Measurements from ENCODE around the gene MEG3.

MEG3 gene

DNA sequence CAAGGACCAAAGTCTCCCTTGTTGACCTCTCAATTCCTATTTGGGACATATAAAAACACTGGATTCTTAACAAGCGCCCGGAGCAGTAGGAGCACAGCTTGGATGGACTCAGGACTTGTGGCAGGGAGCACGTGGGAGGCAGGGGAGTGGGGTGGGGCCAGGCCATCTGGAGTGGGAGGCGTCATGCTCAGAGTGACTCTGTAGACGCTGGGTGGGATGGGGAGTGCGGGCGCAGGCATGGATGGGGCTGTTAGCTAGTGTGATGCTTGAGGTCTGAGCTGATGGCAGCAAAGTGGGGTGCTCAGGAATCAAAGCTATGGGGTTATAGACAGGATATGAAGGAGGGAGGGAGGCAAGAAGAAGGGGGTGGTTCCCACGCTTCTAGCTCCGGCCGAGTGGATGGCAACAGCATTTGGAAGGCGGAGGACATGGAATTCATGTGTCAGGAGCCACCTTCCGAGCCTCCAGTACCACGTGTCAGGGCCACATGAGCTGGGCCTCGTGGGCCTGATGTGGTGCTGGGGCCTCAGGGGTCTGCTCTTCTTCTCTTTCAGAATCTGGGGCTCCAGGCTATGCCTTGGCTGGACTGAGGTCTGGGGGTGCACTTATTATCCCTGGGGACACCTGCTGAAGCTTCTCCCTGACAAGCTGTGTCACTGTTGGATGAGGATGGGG, 26.2 kb downstream of the MEG3 start:
- H3K4me1 ChIP-seq (ENCODE audit: control insufficient read depth, insufficient read depth, low read length) = no peaks in the 10 kb centered on the region
- no peaks in the 10 kb centered on the region for H3K36me3 ChIP-seq (ENCODE audit: control insufficient read depth in 2 of 2, insufficient read depth in 2 of 2, low read length in 2 of 2)
- no peak overlapping the region for H3K9ac ChIP-seq (ENCODE audit: low read length in 2 of 2)
- H3K27me3 ChIP-seq (ENCODE audit: control insufficient read depth in 1 of 2, insufficient read depth in 2 of 2, low read length in 2 of 2) = no peaks in the 10 kb centered on the region
- H3K27ac ChIP-seq (ENCODE audit: low read length) = no peak overlapping the region
- no peaks in the 10 kb centered on the region for H3K9me3 ChIP-seq (ENCODE audit: control insufficient read depth in 2 of 2, low read length in 2 of 2)
- no peak overlapping the region for H3K4me3 ChIP-seq (ENCODE audit: low read length in 2 of 2)

DNA sequence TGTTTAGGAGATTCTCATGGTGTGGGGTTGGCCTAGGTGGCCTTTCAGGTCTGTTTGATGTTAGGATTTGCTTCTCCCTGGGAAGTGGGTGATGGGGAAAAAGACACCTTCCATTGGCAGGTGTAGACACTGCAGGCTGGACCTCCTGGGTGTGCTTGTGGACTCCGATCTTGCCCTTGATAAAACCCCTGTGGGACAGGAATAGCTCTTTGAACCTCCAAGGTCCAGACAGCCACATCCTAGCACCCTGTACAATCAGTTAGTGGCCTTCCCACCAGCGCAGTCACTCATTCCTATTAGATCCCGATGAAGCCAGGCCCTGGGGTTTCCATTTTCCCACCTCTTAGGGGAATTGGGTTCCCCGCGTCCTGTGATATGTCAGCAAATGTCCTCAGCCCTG, 28.5 kb downstream of the MEG3 start:
- Histone ChIP-seq H3K36me3 (ENCODE audit: control insufficient read depth in 2 of 2, insufficient read depth in 2 of 2, low read length in 2 of 2) (no peaks in the 10 kb centered on the region), H3K9ac (ENCODE audit: low read length in 2 of 2) (no peak overlapping the region), H3K27me3 (ENCODE audit: control insufficient read depth in 1 of 2, insufficient read depth in 2 of 2, low read length in 2 of 2) (no peaks in the 10 kb centered on the region), H3K27ac (ENCODE audit: low read length) (no peak overlapping the region), H3K4me3 (ENCODE audit: low read length in 2 of 2) (no peak overlapping the region), H3K4me1 (ENCODE audit: control insufficient read depth, insufficient read depth, low read length) (no peaks in the 10 kb centered on the region), H3K9me3 (ENCODE audit: control insufficient read depth in 2 of 2, low read length in 2 of 2) (no peaks in the 10 kb centered on the region)

DNA sequence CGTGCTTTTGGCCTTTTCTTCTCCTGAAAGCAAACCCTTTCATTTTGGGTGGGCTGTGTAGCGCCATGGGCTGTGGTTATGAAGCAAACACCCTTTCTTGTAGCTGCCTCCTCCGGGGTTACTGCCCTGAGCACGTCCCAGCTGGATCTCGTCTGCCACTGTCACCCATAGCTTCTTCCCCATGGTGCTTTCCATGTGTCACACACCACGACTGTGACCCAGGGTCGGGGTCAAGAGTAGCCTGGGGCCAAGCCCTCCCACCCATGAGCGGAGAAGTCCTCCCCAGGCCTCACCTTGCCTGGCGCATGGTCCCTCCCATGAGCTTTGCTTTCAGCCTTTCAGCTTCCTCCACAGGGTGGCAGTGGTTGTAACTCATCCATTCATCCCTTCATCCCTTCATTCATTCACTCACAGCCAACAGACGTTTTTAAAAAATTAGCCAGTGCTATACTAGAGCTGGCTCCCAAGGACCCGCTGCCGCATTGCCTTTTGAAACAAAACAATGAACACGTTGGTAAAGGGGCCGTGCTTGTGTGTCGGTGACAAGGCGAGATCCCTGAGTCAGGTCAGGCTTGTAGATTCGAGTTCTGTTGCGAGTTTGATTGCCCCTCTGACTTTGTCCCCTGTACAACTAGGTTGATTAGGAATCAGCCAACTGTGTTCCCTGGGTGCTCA, 29.5 kb downstream of the MEG3 start:
- no peak overlapping the region for H3K9ac ChIP-seq (ENCODE audit: low read length in 2 of 2)
- peaks cover 0 to 2% of the 10 kb centered on the region in 2 donors for H3K27me3 ChIP-seq (ENCODE audit: control insufficient read depth in 1 of 2, insufficient read depth in 2 of 2, low read length in 2 of 2)
- no peaks in the 10 kb centered on the region for H3K9me3 ChIP-seq (ENCODE audit: control insufficient read depth in 2 of 2, low read length in 2 of 2)
- no peaks in the 10 kb centered on the region for H3K4me1 ChIP-seq (ENCODE audit: control insufficient read depth, insufficient read depth, low read length)
- no peak overlapping the region for H3K4me3 ChIP-seq (ENCODE audit: low read length in 2 of 2)
- no peak overlapping the region for H3K27ac ChIP-seq (ENCODE audit: low read length)
- H3K36me3 ChIP-seq (ENCODE audit: control insufficient read depth in 2 of 2, insufficient read depth in 2 of 2, low read length in 2 of 2) = no peaks in the 10 kb centered on the region

DNA sequence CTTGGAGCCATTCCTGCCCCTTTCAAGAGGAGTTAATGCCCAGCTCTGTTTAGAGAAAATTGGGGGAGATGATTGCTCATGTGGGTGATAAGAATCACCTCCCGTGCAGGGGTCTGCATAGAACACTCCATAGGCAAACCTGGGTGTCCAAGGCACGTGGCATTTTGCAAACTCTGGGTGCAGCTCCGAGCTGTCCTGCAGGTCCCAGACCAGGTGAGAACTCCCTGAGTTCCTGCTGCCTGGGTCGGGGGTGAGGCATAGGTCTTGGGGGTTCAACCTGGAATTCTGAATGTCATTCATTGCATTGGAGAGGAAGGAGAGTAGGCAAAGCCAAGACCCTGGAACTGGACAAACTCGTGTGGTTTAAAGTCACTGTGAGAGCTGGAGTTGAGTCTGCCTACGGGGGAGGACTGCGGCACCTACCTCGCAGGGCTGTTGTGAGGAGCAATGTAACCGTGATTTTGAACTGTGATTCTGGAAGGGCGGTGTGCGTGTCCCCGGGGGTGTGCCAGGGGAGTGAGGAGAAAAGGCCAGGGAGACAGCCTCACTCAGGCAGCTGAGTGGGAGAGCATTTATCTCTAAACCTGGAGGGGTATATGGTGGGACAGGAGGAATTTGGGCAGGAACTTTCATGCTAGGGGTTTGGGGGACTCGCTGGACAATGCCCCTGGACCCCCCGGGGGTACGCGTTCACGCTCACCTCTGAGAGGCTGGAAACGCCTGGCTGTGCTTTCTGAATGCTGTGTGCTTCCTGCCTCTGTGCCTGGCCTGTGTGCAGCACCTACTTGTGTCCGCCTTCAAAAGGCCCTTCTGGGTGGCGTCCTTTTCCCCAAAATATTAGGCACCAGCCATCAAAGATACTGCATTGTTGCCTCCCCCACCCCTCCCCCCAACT, 30.4 kb downstream of the MEG3 start:
- no peaks in the 10 kb centered on the region for H3K9me3 ChIP-seq (ENCODE audit: control insufficient read depth in 2 of 2, low read length in 2 of 2)
- H3K36me3 ChIP-seq (ENCODE audit: control insufficient read depth in 2 of 2, insufficient read depth in 2 of 2, low read length in 2 of 2) = no peaks in the 10 kb centered on the region
- H3K27me3 ChIP-seq (ENCODE audit: control insufficient read depth in 1 of 2, insufficient read depth in 2 of 2, low read length in 2 of 2) = peaks cover 0 to 2% of the 10 kb centered on the region in 2 donors

DNA sequence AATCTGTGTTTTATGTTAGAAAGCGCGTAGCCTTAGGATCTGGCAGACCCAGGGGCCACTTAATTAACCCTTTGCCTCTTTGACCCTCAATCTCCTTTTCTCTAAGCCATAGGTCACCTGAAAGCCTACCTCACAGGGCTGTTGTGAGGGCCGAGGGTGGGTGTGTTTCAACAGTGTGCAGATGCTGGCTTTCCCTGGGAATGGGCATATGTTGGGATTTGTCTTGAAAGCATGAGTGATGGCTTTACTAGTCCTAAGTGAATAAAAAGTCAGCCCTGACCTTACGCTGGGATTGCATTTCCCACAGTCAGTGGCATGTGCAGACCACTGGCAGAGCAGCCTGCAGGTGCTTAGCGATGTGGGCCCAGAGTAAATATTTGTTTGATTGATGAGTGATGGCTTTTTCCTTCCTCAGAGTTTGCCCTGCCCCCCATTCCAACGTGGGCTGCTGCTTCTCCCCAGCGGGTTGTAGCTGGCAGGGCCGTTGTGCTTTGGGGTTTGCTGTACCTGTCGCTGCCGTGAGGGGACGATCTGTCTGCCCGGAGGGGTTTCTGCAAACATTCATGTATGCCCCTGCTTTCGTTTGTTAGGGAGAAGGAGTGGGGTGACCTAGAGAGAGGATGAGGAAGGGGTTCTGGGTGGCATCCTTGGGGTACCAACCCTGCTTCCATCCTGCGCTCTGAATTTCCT, 31.5 kb downstream of the MEG3 start:
- H3K4me1 ChIP-seq (ENCODE audit: control insufficient read depth, insufficient read depth, low read length) = no peaks in the 10 kb centered on the region
- H3K9me3 ChIP-seq (ENCODE audit: control insufficient read depth in 2 of 2, low read length in 2 of 2) = no peaks in the 10 kb centered on the region
- no peak overlapping the region for H3K27ac ChIP-seq (ENCODE audit: low read length)
- H3K9ac ChIP-seq (ENCODE audit: low read length in 2 of 2) = no peak overlapping the region
- no peak overlapping the region for H3K4me3 ChIP-seq (ENCODE audit: low read length in 2 of 2)
- peaks cover 0 to 2% of the 10 kb centered on the region in 2 donors for H3K27me3 ChIP-seq (ENCODE audit: control insufficient read depth in 1 of 2, insufficient read depth in 2 of 2, low read length in 2 of 2)
- H3K36me3 ChIP-seq (ENCODE audit: control insufficient read depth in 2 of 2, insufficient read depth in 2 of 2, low read length in 2 of 2) = no peaks in the 10 kb centered on the region

More for the DNA sequence above, 30.4 kb downstream of the MEG3 start:
- Histone ChIP-seq H3K4me1 (ENCODE audit: control insufficient read depth, insufficient read depth, low read length) (no peaks in the 10 kb centered on the region), H3K4me3 (ENCODE audit: low read length in 2 of 2) (no peak overlapping the region), H3K9ac (ENCODE audit: low read length in 2 of 2) (no peak overlapping the region), H3K27ac (ENCODE audit: low read length) (no peak overlapping the region)

DNA sequence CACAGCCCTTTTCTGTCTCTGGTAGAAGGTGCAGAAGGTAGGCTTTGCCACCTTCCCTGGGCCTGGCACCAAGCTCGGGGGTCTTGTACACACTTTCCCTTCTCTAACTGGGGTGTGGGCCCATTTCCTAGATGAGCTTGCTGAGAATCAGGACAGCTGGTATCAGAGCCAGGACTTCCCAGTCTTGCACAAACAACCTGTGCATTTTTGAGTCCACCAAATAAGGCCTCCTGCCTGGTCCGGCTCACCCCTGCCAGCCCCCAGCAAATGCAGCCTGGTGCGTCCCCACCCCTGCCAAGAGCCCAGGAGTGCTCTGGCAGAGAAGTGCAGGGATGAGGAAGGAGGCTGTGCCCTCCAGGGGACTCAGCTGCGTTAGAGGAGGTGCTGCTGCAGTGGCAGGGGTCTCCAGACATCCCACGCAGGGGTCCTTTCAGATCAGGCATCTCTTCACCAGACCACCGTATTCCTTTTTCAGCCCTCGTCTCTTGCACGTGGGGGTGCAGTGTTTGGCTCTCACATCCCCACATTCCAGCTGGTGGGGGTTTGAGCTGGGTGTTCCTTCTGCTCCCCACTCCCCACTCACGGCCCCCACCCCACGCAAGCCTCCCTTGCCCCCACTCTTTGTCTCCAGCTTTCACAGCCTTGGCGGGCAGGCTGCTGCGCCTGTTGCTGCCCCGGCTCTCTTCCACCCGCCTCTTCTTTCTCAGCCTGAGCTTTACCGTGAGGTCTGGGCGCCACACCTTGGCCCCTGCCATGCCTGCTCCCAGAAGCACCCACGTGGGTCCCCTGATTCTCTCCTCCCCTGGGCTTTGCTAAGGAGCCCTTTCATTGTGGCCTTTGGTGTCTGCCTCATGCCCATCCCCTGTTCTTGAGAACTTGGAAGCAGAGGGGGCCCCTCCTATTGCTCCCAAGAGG, 32.3 kb downstream of the MEG3 start:
- no peak overlapping the region for H3K27ac ChIP-seq (ENCODE audit: low read length)
- no peaks in the 10 kb centered on the region for H3K4me1 ChIP-seq (ENCODE audit: control insufficient read depth, insufficient read depth, low read length)
- H3K9ac ChIP-seq (ENCODE audit: low read length in 2 of 2) = no peak overlapping the region
- H3K36me3 ChIP-seq (ENCODE audit: control insufficient read depth in 2 of 2, insufficient read depth in 2 of 2, low read length in 2 of 2) = no peaks in the 10 kb centered on the region
- H3K4me3 ChIP-seq (ENCODE audit: low read length in 2 of 2) = no peak overlapping the region
- peaks cover 0 to 4% of the 10 kb centered on the region in 2 donors for H3K9me3 ChIP-seq (ENCODE audit: control insufficient read depth in 2 of 2, low read length in 2 of 2)
- peaks cover 0 to 2% of the 10 kb centered on the region in 2 donors for H3K27me3 ChIP-seq (ENCODE audit: control insufficient read depth in 1 of 2, insufficient read depth in 2 of 2, low read length in 2 of 2)

DNA sequence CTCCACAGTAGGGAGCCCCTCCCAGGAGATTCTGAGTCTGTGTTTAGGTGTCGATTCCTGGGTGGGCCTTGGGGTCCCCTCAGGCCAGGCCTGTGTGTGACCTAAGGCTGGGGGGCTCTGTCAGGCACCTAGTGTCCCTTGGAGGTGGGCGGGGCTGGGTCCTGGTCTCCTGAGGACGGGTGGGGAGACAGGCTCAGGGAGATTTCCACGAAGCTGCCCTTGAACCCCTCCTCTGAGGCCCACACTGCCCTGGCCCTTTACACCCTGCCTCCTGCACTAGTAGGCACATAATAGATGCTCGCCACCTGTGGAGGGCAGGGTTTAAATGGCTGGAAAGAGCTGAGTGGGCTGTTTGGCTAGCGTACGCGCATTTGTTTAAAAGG, 32.9 kb downstream of the MEG3 start:
- no peak overlapping the region for H3K27ac ChIP-seq (ENCODE audit: low read length)
- no peaks in the 10 kb centered on the region for H3K36me3 ChIP-seq (ENCODE audit: control insufficient read depth in 2 of 2, insufficient read depth in 2 of 2, low read length in 2 of 2)
- peaks cover 1 to 2% of the 10 kb centered on the region in 2 donors for H3K27me3 ChIP-seq (ENCODE audit: control insufficient read depth in 1 of 2, insufficient read depth in 2 of 2, low read length in 2 of 2)
- H3K9ac ChIP-seq (ENCODE audit: low read length in 2 of 2) = no peak overlapping the region
- H3K9me3 ChIP-seq (ENCODE audit: control insufficient read depth in 2 of 2, low read length in 2 of 2) = peaks cover 0 to 4% of the 10 kb centered on the region in 2 donors
- no peak overlapping the region for H3K4me3 ChIP-seq (ENCODE audit: low read length in 2 of 2)
- no peaks in the 10 kb centered on the region for H3K4me1 ChIP-seq (ENCODE audit: control insufficient read depth, insufficient read depth, low read length)

DNA sequence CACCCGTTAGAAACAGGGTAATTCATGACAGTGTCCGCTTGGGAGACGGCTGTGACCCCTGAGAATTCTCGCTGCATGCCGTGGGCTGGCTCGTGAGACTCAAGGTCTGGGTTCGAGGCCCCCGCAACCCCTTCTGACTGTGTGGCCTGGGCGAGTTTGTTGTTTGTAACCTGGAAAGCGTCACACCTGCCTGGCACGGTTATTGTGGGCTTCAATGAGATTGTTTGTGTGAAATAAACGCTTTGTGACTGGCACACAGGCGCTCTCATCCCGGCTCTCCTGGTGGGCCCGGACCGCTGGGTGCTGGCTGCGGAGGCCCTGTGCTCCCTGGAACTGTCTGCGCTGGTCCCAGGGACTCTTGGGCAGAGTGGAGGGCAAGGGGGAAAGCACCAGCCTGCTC, 33.9 kb downstream of the MEG3 start:
- H3K4me1 ChIP-seq (ENCODE audit: control insufficient read depth, insufficient read depth, low read length) = no peaks in the 10 kb centered on the region
- peaks cover 0 to 4% of the 10 kb centered on the region in 2 donors for H3K9me3 ChIP-seq (ENCODE audit: control insufficient read depth in 2 of 2, low read length in 2 of 2)
- H3K36me3 ChIP-seq (ENCODE audit: control insufficient read depth in 2 of 2, insufficient read depth in 2 of 2, low read length in 2 of 2) = no peaks in the 10 kb centered on the region

DNA sequence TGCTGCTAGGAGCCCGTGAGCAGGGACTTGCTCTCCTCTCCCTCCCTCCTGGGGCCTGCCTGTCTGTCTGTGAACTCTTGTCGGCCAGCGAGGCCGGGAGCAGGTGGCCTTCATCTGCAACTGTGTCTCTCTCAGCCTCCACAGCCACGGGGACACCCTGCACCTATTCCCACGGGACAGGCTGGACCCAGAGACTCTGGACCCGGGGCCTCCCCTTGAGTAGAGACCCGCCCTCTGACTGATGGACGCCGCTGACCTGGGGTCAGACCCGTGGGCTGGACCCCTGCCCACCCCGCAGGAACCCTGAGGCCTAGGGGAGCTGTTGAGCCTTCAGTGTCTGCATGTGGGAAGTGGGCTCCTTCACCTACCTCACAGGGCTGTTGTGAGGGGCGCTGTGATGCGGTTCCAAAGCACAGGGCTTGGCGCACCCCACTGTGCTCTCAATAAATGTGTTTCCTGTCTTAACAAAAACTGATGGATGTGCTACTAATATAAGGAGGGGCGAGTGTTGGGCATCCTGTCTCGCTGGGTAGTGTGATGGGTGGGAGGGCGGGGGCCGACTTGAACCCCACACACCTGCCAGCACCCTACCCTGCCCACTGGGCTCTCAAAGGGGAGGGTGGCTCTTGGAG, 34.8 kb downstream of the MEG3 start:
- H3K4me3 ChIP-seq (ENCODE audit: low read length in 2 of 2) = no peak overlapping the region
- H3K36me3 ChIP-seq (ENCODE audit: control insufficient read depth in 2 of 2, insufficient read depth in 2 of 2, low read length in 2 of 2) = no peaks in the 10 kb centered on the region
- H3K27me3 ChIP-seq (ENCODE audit: control insufficient read depth in 1 of 2, insufficient read depth in 2 of 2, low read length in 2 of 2) = peaks cover 2 to 4% of the 10 kb centered on the region in 2 donors
- H3K27ac ChIP-seq (ENCODE audit: low read length) = no peak overlapping the region
- no peak overlapping the region for H3K9ac ChIP-seq (ENCODE audit: low read length in 2 of 2)
- no peaks in the 10 kb centered on the region for H3K4me1 ChIP-seq (ENCODE audit: control insufficient read depth, insufficient read depth, low read length)
- H3K9me3 ChIP-seq (ENCODE audit: control insufficient read depth in 2 of 2, low read length in 2 of 2) = peaks cover 0 to 4% of the 10 kb centered on the region in 2 donors

More for the DNA sequence above, 33.9 kb downstream of the MEG3 start:
- Histone ChIP-seq H3K27ac (ENCODE audit: low read length) (no peak overlapping the region), H3K4me3 (ENCODE audit: low read length in 2 of 2) (no peak overlapping the region), H3K27me3 (ENCODE audit: control insufficient read depth in 1 of 2, insufficient read depth in 2 of 2, low read length in 2 of 2) (peaks cover 2 to 4% of the 10 kb centered on the region in 2 donors), H3K9ac (ENCODE audit: low read length in 2 of 2) (no peak overlapping the region)
